ENCODE results near the gene DTNA.

DNA sequence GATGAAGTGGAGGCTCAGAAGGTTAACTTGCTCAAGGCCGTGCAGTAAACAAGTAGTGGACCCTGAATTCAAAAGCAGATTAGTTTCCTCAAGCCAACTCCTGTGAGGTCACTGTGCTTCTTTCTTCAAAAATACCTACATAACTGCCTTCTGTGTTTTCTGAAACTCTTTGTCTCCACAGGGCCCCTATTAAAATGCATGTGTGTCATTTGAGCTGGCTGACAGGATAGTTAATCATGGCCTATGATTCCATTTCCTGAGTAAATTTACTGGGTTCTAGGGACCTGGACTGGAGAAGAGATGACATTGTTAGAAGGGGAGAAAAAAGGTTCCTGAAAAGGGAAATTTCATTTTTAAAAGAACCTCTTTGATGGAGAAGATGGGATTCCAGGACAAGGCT, 12.9 kb upstream of the DTNA start:
- TF ChIP-seq, protein P1, sequence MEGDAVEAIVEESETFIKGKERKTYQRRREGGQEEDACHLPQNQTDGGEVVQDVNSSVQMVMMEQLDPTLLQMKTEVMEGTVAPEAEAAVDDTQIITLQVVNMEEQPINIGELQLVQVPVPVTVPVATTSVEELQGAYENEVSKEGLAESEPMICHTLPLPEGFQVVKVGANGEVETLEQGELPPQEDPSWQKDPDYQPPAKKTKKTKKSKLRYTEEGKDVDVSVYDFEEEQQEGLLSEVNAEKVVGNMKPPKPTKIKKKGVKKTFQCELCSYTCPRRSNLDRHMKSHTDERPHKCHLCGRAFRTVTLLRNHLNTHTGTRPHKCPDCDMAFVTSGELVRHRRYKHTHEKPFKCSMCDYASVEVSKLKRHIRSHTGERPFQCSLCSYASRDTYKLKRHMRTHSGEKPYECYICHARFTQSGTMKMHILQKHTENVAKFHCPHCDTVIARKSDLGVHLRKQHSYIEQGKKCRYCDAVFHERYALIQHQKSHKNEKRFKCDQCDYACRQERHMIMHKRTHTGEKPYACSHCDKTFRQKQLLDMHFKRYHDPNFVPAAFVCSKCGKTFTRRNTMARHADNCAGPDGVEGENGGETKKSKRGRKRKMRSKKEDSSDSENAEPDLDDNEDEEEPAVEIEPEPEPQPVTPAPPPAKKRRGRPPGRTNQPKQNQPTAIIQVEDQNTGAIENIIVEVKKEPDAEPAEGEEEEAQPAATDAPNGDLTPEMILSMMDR (IDR thresholded peaks at IDR 0.05; ENCODE audit: low read length), result no peak
- TF ChIP-seq EZH2 (IDR thresholded peaks at IDR 0.05; ENCODE audit: borderline replicate concordance, low read length), result no peak

Measured in OCI-LY1 (cell line).